ES-I3 (cell line): ENCODE data around the gene STAC.

Experiments used
- H3K36me3 ChIP-seq: 2 replicates; pipeline ENCODE4 v1.6.1; 2013; ENCODE audit warnings: mild to moderate bottlenecking, low read length, control low read depth, moderate library complexity; ENCODE audit not compliant: insufficient read depth
- H3K4me1 ChIP-seq: 2 replicates; pipeline ENCODE4 v1.6.1; 2013; ENCODE audit warnings: mild to moderate bottlenecking, control low read depth, low read length; ENCODE audit not compliant: insufficient read depth
- H3K9ac ChIP-seq: 2 replicates; pipeline ENCODE4 v1.6.1; 2013; ENCODE audit warnings: low read depth, mild to moderate bottlenecking, low read length, moderate library complexity
- H3K9me3 ChIP-seq: 2 replicates; pipeline ENCODE4 v1.6.1; 2013; ENCODE audit warnings: mild to moderate bottlenecking, low read length, moderate library complexity; ENCODE audit not compliant: control insufficient read depth, insufficient read depth

Gene STAC

DNA sequence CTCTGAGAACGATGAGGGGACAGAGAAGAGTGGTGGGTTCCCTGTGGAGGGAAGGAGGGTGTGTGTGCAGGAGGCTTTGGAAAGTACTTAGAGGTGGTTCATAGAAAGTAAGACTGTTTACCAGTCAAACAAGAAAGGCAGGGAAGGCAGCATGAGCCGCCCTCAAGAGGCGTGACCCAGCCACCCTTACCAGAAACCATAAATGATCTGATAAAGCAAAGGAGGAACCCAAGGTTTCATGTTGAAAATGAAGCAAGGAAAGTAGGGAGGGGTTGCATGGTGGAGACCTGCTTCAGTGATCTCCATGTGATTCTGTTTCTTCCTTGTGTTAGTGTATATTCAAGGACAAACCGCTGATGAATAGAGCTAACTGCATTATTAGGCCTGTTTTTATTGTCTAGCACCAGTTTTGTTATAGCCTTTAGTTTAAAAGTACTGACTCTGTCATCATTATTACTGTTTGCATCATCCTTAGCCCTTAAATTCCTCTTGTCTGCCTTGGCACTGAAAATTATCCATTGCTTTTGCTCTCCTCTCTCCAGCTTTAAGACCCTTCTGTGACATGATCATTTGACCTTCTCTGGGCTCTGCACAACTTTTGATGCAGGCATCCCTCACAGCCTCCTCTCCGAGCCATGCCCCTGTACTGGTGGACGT, 96.1 kb downstream of the STAC start:
- Histone ChIP-seq H3K4me1 (no peaks in the 10 kb centered on the region), H3K9ac (no peak overlapping the region), H3K9me3 (no peaks in the 10 kb centered on the region; the same call in 1 of the 2 replicates), H3K36me3 (no peaks in the 10 kb centered on the region)

DNA sequence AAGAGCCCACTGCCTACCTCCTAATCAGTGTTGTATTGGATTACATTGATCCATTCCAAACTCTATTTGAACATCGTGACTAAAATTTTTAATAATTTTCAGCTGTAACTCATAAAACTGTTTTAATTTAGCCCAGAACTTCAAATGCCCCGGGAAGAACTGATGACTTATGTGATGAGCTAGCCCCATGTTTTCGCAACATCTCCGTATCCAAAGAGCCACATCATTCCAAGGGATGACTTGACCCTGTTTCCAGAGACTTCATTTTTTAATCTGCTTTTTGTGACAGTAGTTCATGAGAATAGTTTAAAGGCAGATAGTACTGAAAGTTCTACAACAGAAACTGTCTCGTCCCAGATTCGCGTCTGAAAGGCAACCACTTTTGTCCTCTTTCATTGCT, 97.4 kb downstream of the STAC start:
- no peaks in the 10 kb centered on the region for H3K4me1 ChIP-seq
- H3K36me3 ChIP-seq, result no peaks in the 10 kb centered on the region
- no peaks in the 10 kb centered on the region; the same call in 1 of the 2 replicates for H3K9me3 ChIP-seq
- no peak overlapping the region for H3K9ac ChIP-seq

DNA sequence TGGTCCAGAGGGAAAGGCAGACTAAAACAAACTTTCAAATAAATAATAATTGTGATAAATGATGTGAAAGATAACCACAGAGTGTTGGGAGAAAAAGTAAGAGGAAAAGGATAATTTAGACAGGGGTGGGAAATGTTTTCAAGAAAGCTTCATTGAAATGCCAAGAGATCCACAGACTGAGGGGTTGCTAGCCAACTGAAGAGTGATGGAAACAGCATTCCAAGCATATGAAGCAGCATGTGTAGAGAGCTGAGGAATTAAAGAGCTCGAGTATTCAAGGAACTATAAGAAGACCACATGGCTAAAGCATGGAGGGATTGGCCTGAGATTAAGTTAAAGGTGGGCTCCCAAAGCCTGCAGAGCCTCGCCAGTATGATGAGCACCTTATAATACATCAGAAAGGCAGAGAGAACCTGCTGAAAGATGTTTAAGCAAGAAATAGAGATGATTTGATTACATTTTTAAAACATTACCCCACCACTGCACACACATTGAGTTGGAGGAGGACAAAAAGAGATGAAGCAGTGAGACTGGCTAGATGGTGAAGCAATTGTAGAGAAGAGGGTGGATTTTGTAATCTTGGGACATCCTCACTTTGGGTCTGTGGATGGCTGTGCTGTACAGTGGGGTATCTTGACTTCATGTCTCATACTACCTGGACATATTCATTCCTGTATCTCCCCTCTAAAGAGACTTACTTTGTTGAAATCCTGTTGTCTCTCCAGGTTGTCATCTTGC, 100.8 kb downstream of the STAC start:
- Histone ChIP-seq H3K9me3 (no peaks in the 10 kb centered on the region; the same call in 1 of the 2 replicates), H3K9ac (no peak overlapping the region), H3K4me1 (no peaks in the 10 kb centered on the region), H3K36me3 (no peaks in the 10 kb centered on the region)

DNA sequence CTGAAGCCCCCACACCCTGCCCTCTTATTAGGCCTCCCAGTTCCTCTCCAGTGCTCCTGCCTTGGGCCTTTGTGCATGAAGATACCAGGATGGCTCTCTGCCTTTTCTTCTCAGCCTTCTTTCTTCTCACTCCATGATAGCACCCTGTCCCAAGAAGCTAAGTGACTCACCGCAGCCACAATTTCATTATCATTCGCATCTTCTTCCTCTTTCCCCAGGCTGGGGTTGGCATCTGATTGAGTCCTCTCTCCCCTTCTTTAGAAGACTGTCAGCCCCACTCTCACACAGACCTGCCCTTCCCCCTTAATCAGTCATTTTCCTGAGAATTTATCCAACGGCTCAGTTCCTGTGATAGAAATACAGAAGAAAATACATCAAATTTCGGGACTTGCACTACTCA, 102.0 kb downstream of the STAC start:
- Histone ChIP-seq H3K9ac (no peak overlapping the region), H3K9me3 (no peaks in the 10 kb centered on the region; the same call in 1 of the 2 replicates), H3K36me3 (no peaks in the 10 kb centered on the region), H3K4me1 (no peaks in the 10 kb centered on the region)

DNA sequence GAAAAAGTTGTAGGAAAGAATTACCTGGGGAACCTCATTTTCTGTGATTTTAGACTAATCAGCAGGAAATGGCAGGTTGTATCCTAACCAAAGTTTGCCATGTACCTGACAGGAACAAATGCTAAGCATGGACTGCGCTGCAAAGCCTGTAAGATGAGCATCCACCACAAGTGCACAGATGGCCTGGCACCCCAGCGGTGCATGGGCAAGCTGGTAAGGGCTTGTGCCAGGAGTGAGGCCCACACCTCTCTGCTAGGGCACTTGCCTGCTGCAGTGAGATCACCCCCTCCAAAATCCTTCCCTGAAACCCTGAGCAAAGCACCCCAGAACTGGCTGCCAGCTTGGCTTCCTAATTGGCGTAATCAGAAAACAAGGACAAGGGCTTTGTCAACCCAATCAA, 102.6 kb downstream of the STAC start:
- Histone ChIP-seq H3K36me3 (no peaks in the 10 kb centered on the region), H3K9me3 (no peaks in the 10 kb centered on the region; the same call in 1 of the 2 replicates), H3K9ac (no peak overlapping the region), H3K4me1 (no peaks in the 10 kb centered on the region)

DNA sequence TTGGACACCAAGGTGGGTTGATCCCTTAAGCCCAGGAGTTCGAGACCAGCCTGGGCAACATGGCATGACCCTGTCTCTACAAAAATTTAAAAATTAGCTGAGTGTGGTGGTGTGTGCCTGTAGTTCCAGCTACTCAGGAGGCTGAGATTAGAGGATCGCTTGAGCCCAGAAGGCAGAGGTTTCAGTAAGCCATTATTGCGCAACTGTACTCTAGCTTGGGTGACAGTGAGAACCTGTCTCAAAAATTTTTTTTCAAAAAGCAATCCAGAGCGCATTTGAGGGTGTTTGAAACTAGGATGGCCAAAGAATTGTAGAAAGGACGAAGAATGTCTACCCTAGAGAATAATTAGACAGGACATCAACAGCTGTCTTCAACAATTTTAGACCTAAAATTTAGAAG, 103.4 kb downstream of the STAC start:
- Histone ChIP-seq H3K4me1 (no peaks in the 10 kb centered on the region), H3K9me3 (no peaks in the 10 kb centered on the region; the same call in 1 of the 2 replicates), H3K9ac (no peak overlapping the region), H3K36me3 (no peaks in the 10 kb centered on the region)

DNA sequence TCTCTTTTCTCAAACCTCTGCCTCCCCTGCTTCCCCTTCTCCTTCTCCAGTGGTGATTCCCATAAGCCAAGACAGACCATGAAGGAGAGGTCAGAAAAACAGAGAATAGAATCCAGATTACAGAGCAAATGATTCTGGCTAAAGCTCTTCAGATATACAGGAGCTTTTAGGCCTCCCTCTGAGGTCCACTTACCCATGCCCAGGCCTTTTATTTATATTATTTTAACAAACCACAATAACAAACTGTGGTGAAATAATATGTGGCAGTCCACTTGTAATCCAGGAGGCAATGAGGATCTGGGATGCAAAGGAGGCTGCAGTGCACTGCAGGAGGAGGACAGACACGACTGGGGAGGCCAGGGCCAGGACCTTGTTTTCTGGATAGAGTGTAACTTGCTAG, 104.1 kb downstream of the STAC start:
- no peak overlapping the region for H3K9ac ChIP-seq
- no peaks in the 10 kb centered on the region for H3K36me3 ChIP-seq
- H3K9me3 ChIP-seq, result no peaks in the 10 kb centered on the region
- H3K4me1 ChIP-seq, result no peaks in the 10 kb centered on the region

DNA sequence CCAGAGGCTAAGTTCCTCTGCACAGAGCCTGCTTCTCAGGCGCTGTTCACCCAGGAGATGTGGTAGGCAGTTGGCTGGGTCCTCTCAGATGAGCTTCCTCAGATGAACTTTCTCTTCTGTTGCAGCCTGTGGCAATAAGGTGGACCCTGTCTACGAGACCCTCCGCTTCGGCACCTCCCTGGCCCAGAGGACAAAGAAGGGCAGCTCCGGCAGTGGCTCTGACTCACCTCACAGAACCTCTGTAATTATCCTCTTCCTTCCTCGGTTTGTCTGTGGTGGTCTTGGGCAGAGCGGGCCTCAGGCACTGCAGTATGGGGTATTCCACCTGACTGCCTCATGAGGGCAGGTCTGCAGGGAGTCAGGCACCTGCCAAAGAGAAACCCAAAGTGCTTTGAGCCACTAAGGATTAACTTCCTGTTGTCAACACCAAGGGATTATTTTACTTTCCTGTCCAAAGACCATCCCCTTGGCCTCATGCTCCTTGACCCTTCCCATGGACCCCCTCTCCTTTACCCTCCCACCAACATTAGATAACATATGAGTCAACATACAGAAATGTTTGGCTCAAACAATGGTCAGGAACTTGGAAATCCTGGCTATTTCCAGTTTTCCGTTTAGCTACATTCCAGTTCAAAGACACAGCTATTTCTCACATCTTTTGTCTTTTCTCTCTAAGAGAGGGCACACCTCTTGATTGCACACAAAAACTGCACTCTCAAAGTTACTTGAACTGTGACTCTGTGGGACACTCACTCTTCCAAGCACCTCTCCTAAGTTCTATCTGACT, 105.9 kb downstream of the STAC start:
- H3K9me3 ChIP-seq, result no peaks in the 10 kb centered on the region
- no peaks in the 10 kb centered on the region for H3K4me1 ChIP-seq
- no peak overlapping the region for H3K9ac ChIP-seq
- H3K36me3 ChIP-seq, result no peaks in the 10 kb centered on the region

DNA sequence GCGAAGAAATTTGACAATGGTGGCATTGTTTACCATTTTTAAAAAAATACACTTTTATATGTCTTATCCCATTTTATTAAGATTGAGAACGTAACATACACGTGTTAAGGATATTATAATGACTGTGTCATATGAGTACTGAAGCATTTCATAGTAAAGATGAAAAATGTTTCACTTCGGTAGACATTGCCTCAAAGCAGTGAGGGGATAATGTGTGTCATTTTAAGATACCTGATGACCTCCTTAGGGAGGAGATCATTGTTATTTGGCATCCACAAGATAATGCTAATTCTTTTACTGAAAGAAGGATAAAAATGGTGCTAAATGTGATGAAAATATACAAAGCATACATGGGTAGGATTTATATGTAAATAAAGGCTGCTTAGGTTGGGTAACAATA, 107.3 kb downstream of the STAC start:
- H3K36me3 ChIP-seq, result no peaks in the 10 kb centered on the region
- no peaks in the 10 kb centered on the region for H3K9me3 ChIP-seq
- H3K4me1 ChIP-seq, result no peaks in the 10 kb centered on the region

DNA sequence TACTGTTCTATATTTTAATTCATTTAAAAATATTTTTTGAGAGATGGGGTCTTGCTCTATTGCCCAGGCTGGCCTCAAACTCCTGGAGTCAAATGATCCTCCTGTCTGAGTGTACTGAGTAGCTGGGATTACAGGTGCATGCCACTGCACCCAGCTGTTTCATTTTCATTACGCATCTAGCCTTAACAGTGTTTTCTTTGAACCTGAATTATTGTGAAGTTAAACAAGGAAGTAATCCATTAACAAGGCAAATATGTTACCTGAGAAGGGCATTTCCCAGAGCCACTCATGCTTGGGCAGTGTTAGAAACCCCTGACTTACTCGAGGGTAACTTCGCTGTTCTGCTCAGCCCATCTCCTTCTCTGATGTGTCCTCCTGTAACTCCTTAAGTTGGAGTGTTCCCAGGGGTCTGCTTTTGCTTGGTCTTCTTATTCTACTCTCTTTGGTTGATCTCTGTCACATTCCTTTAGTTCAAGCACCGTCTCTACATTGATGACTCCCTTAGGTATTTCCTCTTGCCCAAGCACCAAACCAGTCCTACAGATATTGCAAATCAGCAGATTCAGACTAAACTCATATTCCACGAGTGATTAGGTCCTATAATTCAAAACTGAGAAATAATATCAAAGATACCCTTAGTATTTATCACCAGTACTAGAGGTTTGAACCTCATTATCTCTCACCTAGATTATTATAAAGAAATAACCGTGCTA, 107.9 kb downstream of the STAC start:
- Histone ChIP-seq H3K4me1 (no peaks in the 10 kb centered on the region), H3K9ac (no peak overlapping the region), H3K36me3 (no peaks in the 10 kb centered on the region), H3K9me3 (no peaks in the 10 kb centered on the region)

More for the DNA sequence above, 107.3 kb downstream of the STAC start:
- H3K9ac ChIP-seq, result no peak overlapping the region

DNA sequence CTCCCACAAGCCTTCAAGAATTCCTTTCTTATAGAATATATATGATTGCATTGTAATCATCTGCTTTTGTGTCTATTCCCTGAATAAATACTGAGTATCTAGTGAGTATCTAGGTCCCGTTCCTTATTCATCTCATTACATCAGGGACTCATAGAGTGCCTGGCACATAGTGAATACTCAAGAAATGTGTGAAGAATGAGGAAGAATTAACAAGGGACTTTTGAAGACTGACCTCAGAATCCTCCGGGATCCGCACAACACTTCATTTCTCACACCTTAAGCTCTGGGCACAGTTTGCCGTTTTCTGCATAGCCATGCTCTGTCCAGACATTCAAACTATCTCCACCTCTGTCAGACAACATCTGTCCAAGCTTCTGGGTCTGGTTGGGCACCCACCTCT, 108.8 kb downstream of the STAC start:
- H3K36me3 ChIP-seq, result no peaks in the 10 kb centered on the region
- no peaks in the 10 kb centered on the region for H3K4me1 ChIP-seq
- no peak overlapping the region for H3K9ac ChIP-seq
- no peaks in the 10 kb centered on the region for H3K9me3 ChIP-seq

DNA sequence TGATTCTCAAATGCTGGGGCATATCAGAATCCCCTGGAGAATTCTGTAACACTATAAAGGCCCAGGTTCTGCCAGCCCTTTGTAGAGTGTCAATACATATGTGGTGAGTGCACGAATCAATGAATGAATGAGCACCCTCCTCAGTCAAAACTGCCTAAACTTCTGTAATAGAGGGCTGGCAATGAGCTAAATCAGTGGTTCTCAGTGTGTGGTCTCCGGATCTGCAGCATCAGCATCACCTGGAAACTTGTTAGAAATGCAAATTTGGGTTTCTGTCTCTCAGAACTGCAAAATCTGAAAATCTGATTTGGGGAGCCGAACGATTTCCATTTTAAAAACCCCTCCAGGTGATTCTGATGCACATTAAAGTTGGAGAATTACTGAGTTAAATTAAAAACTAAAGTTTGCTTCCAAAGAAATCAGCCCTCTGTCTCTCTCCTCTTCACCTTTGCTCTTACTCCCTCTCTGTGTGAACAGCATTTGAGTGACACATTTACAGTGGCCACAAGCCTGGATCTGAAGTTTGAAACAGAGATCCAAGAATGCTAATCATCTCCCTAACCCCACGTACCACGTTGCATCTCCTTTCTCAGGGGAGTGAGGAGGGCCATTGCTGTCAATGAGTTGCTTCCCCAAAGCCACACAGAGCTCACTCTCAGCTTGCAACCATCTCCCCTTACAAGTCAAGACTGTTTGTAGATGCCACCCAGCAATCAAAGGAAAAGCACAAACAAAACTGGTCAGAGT, 109.5 kb downstream of the STAC start:
- no peaks in the 10 kb centered on the region for H3K9me3 ChIP-seq
- H3K4me1 ChIP-seq, result no peaks in the 10 kb centered on the region
- no peaks in the 10 kb centered on the region for H3K36me3 ChIP-seq
- H3K9ac ChIP-seq, result no peak overlapping the region

DNA sequence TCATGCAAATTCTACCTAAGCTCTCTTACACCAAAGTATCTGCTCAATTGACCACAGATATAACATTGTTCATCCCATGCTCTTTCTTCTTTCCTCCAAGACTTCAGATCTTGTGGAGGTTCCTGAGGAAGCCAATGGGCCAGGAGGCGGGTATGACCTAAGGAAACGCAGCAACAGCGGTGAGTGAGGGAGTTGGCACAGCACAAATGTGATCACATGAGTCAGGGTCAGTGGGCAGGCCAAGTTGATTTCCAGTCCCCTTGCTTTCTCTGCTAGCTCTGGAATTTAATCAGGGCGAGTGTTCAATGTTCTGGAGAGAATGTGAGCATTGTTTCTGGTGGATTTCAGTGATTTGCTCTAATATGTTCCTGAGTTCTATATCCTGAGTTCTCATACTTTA, 112.7 kb downstream of the STAC start:
- Histone ChIP-seq H3K9ac (no peak overlapping the region), H3K36me3 (no peaks in the 10 kb centered on the region), H3K4me1 (no peaks in the 10 kb centered on the region), H3K9me3 (no peaks in the 10 kb centered on the region)
